Cardiac muscle cell (in vitro differentiated cells and primary cell): ENCODE results near the gene SRMS. TPM values are rescaled to one million over a fixed set of nuclear protein-coding genes. Genes with fewer than 3 reads are reported as not detected.

Experiments
- DNase-seq, 2 donors: peaks; one replicate each; pipeline versions ENCODE4 v3.0.0 to v3.0.0-alpha.2; 2010 to 2017; ENCODE audit warnings: low read depth in 1 of 2, low spot score in 1 of 2
- H3K27ac ChIP-seq: fragments of 200-600 bp; sonication (generic); 2 replicates; pipeline ENCODE4 v1.5.1; 2016
- H3K27me3 ChIP-seq: fragments of 200-600 bp; sonication (generic); 2 replicates; pipeline ENCODE4 v1.6.0; 2016; ENCODE audit warnings: control low read depth
- H3K36me3 ChIP-seq: fragments of 200-600 bp; sonication (generic); 2 replicates; pipeline ENCODE4 v1.5.1; 2016; ENCODE audit warnings: control low read depth
- H3K4me1 ChIP-seq: fragments of 200-600 bp; sonication (generic); 2 replicates; pipeline ENCODE4 v1.8.1; 2017; ENCODE audit warnings: low read depth, mild to moderate bottlenecking, mixed run types
- H3K4me3 ChIP-seq: fragments of 200-600 bp; sonication (generic); 2 replicates; pipeline ENCODE4 v1.5.1; 2016; ENCODE audit warnings: mild to moderate bottlenecking
- H3K9me3 ChIP-seq: fragments of 200-600 bp; sonication (generic); 2 replicates; pipeline ENCODE4 v1.5.1; 2017; ENCODE audit warnings: low read depth, mild to moderate bottlenecking, control low read depth
- polyA plus RNA-seq: library from polyadenylated mRNA; unstranded; fragments of >200 nt; fragmentation: Nextera tagmentation; extraction: Ambion mirVana; gene quantifications from 2 replicates; pipeline ENCODE4 v1.2.1, GENCODE V29; 2016
- total RNA-seq: library from RNA; depleted of rRNA; stranded (reverse); fragments of >200 nt; gene quantifications from 2 replicates; pipeline ENCODE4 v1.2.3, GENCODE V29; 2016
- TF ChIP-seq, protein P1 (sequence below): IDR thresholded peaks from 2 replicates; pipeline ENCODE4 v1.5.1; 2012; ENCODE audit warnings: low read depth, mild to moderate bottlenecking, low read length

SRMS gene
- total and polyA plus RNA-seq, 2 experiments from 2014 or later: not detected

DNA sequence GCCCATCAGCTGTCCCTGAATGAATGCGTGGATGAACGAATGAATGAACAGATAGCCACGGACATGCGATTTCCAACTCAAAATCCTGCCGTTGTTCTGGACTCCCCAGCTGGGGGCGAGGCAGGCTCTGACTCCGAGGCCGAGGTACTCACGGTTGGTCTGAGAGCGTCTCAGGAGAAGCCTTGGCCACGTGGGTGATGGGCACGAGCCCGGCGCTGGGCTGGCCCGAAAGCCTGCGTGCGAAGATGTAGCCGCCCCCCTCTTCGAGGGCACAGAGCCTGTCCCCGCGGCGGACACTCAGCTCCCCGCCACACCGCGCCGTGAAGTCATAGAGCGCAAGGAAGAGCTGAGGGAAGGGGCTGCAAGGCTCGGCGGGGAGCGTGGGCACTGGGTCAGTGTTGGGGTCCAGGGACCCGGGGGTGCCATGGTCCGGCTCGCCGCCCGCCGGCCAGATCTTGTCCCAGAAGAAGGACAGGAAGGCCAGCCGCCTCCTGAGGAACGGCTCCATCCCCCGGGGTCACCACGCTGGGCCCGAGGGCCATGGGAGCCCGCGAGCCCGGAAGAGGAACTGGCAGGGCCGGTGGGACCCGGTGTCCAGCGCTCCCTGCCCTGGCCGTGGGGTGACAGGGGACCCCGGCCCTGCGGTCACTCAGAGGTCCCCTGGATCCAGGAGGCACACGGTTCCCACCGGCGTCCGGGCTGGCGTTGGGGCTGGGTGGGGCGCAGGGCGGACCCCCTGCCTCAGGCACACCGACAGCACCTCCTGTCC lies 409 bp downstream of the SRMS start:
- Histone ChIP-seq H3K27ac (no peak overlapping the region), H3K9me3 (no peaks in the 10 kb centered on the region), H3K4me1 (no peaks in the 10 kb centered on the region), H3K36me3 (no peaks in the 10 kb centered on the region), H3K4me3 (no peak overlapping the region), H3K27me3 (no peaks in the 10 kb centered on the region)
- TF ChIP-seq, protein P1, sequence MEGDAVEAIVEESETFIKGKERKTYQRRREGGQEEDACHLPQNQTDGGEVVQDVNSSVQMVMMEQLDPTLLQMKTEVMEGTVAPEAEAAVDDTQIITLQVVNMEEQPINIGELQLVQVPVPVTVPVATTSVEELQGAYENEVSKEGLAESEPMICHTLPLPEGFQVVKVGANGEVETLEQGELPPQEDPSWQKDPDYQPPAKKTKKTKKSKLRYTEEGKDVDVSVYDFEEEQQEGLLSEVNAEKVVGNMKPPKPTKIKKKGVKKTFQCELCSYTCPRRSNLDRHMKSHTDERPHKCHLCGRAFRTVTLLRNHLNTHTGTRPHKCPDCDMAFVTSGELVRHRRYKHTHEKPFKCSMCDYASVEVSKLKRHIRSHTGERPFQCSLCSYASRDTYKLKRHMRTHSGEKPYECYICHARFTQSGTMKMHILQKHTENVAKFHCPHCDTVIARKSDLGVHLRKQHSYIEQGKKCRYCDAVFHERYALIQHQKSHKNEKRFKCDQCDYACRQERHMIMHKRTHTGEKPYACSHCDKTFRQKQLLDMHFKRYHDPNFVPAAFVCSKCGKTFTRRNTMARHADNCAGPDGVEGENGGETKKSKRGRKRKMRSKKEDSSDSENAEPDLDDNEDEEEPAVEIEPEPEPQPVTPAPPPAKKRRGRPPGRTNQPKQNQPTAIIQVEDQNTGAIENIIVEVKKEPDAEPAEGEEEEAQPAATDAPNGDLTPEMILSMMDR: no peak
- no peak for DNase-seq

DNA sequence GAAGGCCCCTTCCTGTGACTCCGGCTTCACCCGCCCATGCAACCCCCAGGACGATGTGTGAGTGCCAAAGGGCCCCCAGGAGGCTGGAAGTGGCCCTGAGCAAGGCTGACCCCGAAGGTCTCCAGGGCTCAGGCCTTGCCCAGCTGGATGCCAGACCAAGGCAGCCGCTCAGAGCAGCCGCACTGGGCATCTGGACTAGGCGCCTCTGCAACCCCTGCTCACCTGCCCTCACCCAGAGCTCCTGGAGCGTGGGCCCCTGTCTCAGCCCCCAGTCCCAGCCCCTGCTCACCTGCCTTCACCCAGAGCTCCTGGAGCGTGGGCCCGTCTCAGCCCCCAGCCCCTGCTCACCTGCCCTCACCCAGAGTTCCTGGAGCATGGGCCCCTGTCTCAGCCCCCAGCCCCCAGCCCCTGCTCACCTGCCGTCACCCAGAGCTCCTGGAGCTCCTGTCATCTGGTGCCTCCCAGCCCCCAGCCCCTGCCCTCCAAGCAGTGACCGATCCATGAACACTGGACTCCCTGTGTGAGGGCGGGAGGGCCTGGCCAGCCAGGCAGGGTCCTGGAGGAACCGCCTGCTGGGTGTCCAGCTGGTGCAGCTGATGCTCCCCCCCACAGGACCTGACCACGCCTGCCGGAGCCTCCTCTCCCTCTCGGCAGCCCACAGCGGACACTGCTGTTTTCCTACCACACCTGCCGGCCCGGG lies 1.1 kb downstream of the SRMS start:
- no peak for DNase-seq
- TF ChIP-seq, protein P1: no peak
- Histone ChIP-seq H3K27me3 (no peaks in the 10 kb centered on the region), H3K27ac (no peak overlapping the region), H3K9me3 (no peaks in the 10 kb centered on the region), H3K36me3 (no peaks in the 10 kb centered on the region), H3K4me3 (no peak overlapping the region), H3K4me1 (no peaks in the 10 kb centered on the region)

DNA sequence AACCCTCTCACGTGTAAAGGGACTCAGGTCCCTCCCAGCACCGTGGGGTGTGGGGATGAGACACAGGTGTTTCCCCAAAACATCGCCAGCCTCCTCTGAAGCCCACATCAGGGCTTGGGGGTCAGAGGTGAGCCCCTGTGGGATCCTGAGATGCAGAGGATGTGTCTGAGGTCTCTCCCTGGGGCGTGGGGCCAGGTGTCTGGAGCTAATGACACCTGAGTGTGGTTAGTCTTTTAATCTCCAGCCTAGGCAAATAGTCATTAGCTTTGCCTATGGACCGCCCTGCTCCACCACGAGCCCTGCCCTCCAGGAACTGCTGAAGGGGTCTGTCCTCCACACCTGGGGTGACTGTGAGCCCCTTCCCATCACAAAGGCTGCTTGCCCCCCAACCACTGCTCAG lies 1.7 kb downstream of the SRMS start:
- no peaks in the 10 kb centered on the region for H3K36me3 ChIP-seq
- DNase-seq: no peak
- no peak overlapping the region for H3K4me3 ChIP-seq
- no peaks in the 10 kb centered on the region for H3K9me3 ChIP-seq
- H3K4me1 ChIP-seq: no peaks in the 10 kb centered on the region
- TF ChIP-seq, protein P1: no peak
- H3K27me3 ChIP-seq: no peaks in the 10 kb centered on the region
- no peak overlapping the region for H3K27ac ChIP-seq

DNA sequence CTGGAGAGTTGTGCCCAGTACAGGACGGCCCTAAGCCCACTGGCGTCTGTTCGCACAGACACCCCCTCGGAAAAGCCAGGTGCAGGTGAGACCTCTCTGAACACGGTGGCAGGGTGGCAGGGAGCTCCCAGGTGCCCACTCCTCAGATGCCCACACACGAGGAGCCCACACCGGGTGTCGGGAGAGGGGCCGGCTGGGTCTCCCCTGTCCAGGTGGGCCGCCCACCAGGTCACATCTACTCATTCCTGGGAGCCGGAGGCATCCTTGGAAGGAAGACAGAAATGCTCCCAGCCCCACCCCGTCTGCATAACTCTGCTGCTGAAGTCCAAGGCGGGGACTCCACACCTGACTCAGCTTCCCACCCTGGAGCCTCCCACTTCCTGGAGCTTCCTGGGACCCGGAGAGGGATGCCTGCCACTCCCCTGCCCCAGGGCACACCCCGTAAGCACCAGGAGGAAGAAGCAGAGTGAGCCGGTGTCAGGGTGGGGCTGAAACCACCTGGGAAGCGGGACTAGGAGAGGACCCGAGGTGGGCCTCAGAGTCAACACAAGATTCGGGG lies 2.5 kb downstream of the SRMS start:
- Histone ChIP-seq H3K9me3 (no peaks in the 10 kb centered on the region), H3K27ac (no peak overlapping the region), H3K4me3 (no peak overlapping the region), H3K36me3 (no peaks in the 10 kb centered on the region), H3K27me3 (no peaks in the 10 kb centered on the region), H3K4me1 (no peaks in the 10 kb centered on the region)
- TF ChIP-seq, protein P1: no peak
- no peak for DNase-seq

DNA sequence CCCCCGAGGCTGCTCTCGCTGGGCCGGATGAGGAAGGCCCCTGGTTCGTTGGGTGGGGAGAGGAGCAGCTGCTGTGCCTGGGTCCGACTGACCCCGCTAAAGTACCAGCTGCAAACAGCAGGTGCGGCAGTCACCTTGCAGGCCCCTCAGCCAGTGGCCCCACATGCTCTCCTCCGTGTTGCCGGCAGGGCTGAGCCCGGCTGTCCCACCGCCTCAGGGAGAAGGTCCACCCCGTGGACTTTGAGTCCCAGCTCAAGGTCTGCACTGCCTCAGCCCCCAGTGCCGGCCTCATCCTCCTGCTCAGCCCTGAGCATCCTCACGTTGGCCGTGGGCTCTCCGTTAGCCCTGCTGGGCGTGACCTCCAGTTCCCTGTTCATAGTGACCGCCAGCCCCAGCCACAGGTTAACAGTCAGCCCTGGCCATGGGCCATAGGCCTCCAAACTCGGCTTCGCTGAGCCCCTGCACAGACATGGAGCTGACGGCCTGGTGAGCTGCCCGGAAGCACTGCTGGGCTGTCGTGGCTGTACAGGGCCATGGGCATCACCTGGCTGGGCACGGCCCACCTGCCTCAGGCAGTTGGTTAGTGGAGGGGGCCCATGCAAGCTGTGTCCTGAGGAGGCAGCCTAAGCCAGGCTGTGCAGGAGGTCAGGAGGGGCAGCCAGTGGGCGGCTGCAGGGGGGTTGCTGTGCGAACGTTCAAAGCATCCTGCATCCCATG lies 3.1 kb downstream of the SRMS start:
- DNase-seq: no peak
- TF ChIP-seq, protein P1: no peak
- H3K27me3 ChIP-seq: no peaks in the 10 kb centered on the region

More for the DNA sequence above, 3.1 kb downstream of the SRMS start:
- Histone ChIP-seq H3K27ac (no peak overlapping the region), H3K9me3 (no peaks in the 10 kb centered on the region), H3K36me3 (no peaks in the 10 kb centered on the region), H3K4me1 (no peaks in the 10 kb centered on the region), H3K4me3 (no peak overlapping the region)
